H1 (cell line): Measurements from ENCODE around the gene ILF3. TPM values are rescaled to one million over a fixed set of nuclear protein-coding genes. Genes with fewer than 3 reads are reported as not detected.

ENCODE experiments used
- CTCF ChIA-PET: fragments of 300-600 bp; sonication (Branson Sonifier 250); formaldehyde crosslinking; loops from one replicate; lab custom pipeline; 2021; ENCODE audit not compliant: partially characterized antibody; lab: Charles Lee
- POLR2A ChIA-PET: fragments of 300-600 bp; sonication (Branson Sonifier 250); formaldehyde crosslinking; loops from one replicate; lab custom pipeline; 2021; ENCODE audit warnings: inconsistent platforms; ENCODE audit not compliant: partially characterized antibody; lab: Charles Lee
- DNase-seq, 2 experiments: peaks; one replicate each; pipeline versions ENCODE4 v3.0.0 to v3.0.0-alpha.2; 2010 to 2022; ENCODE audit warnings: low spot score in 2 of 2, low read depth in 1 of 2, mixed read lengths in 1 of 2
- FAIRE-seq: peaks from 2 replicates; lab custom pipeline; 2011; peaks lifted over from hg19 to GRCh38; lab: Jason Lieb, UNC
- H2AFZ ChIP-seq: 2 replicates; pipeline ENCODE4 v1.8.1; 2012; ENCODE audit warnings: low read length, inconsistent platforms
- H2AK5ac ChIP-seq: 2 replicates; pipeline ENCODE4 v1.6.1; 2013; ENCODE audit warnings: low read depth, low read length
- H2BK120ac ChIP-seq: replicated peaks from 2 replicates; pipeline ENCODE3; 2013; ENCODE audit warnings: low read depth, low read length, inconsistent platforms
- H2BK12ac ChIP-seq: 2 replicates; pipeline ENCODE4 v1.6.1; 2013; ENCODE audit warnings: low read depth, low read length
- H2BK15ac ChIP-seq: 2 replicates; pipeline ENCODE4 v1.6.1; 2013; ENCODE audit warnings: low read length
- H2BK20ac ChIP-seq: 2 replicates; pipeline ENCODE4 v1.6.1; 2013; ENCODE audit warnings: low read length
- H2BK5ac ChIP-seq: 2 replicates; pipeline ENCODE4 v1.6.1; 2013; ENCODE audit warnings: low read depth, low read length
- H3K14ac ChIP-seq: 2 replicates; pipeline ENCODE4 v1.6.1; 2013; ENCODE audit warnings: inconsistent platforms; ENCODE audit not compliant: insufficient read length
- H3K18ac ChIP-seq: 2 replicates; pipeline ENCODE4 v1.6.1; 2013; ENCODE audit warnings: low read length; ENCODE audit errors: extremely low read depth
- H3K23ac ChIP-seq: 2 replicates; pipeline ENCODE4 v1.6.1; 2013; ENCODE audit warnings: inconsistent platforms; ENCODE audit not compliant: insufficient read length
- H3K23me2 ChIP-seq: 2 replicates; pipeline ENCODE4 v1.6.1; 2013; ENCODE audit warnings: low read depth, low read length
- H3K27ac ChIP-seq: 2 replicates; pipeline ENCODE4 v1.6.1; 2011; ENCODE audit warnings: low read depth, low read length, inconsistent platforms
- H3K27me3 ChIP-seq, 4 experiments: replicated peaks in 1 of 4; 1 replicate in 1 of 4; 2 replicates in 3 of 4; pipeline versions ENCODE4 v1.6.1 to v1.8.1; 2011 to 2013; ENCODE audit warnings: low read length in 3 of 4, mild to moderate bottlenecking in 3 of 4, inconsistent platforms in 2 of 4, mixed read lengths in 2 of 4, moderate library complexity in 1 of 4; ENCODE audit not compliant: control insufficient read depth in 3 of 4, insufficient read depth in 3 of 4; ENCODE audit errors: extremely low read depth in 1 of 4
- H3K36me3 ChIP-seq, 4 experiments: 2 replicates each; pipeline versions ENCODE4 v1.6.1 to v1.8.1; 2011 to 2013; ENCODE audit warnings: mild to moderate bottlenecking in 4 of 4, low read length in 3 of 4, moderate library complexity in 2 of 4, control low read depth in 1 of 4, inconsistent platforms in 1 of 4; ENCODE audit not compliant: insufficient read depth in 4 of 4, control insufficient read depth in 2 of 4
- H3K4ac ChIP-seq: replicated peaks from 2 replicates; pipeline ENCODE3; 2013; ENCODE audit warnings: low read length, low read depth, mixed read lengths, inconsistent platforms; ENCODE audit not compliant: insufficient read length
- H3K4me1 ChIP-seq, 4 experiments: replicated peaks in 1 of 4; 1 replicate in 1 of 4; 2 replicates in 3 of 4; pipeline versions ENCODE4 v1.6.1 to v1.8.1; 2011 to 2013; ENCODE audit warnings: low read length in 3 of 4, inconsistent platforms in 2 of 4, mixed read lengths in 1 of 4; ENCODE audit not compliant: insufficient read depth in 4 of 4, control insufficient read depth in 3 of 4
- H3K4me2 ChIP-seq, 2 experiments: 2 replicates each; pipeline versions ENCODE4 v1.6.1 to v1.8.1; 2011 to 2013; ENCODE audit warnings: low read depth in 2 of 2, low read length in 2 of 2, control low read depth in 1 of 2, inconsistent platforms in 1 of 2, mild to moderate bottlenecking in 1 of 2; ENCODE audit not compliant: insufficient read depth in 1 of 2
- H3K4me3 ChIP-seq, 4 experiments: fragments of 200-600, 300-600 bp in 1 of 4; sonication (generic), shearing (Covaris generic), sonication (Bioruptor Twin) in 1 of 4; 2 replicates each; pipeline versions ENCODE4 v1.5.1 to v1.8.1; 2011 to 2016; ENCODE audit warnings: low read length in 4 of 4, low read depth in 3 of 4, control low read depth in 2 of 4, inconsistent platforms in 2 of 4, mild to moderate bottlenecking in 2 of 4, mixed read lengths in 1 of 4, moderate library complexity in 1 of 4; ENCODE audit not compliant: insufficient read depth in 2 of 4; ENCODE audit errors: extremely low read depth in 1 of 4
- H3K56ac ChIP-seq: replicated peaks from 2 replicates; pipeline ENCODE3; 2013; ENCODE audit warnings: low read depth, mild to moderate bottlenecking, mixed read lengths, low read length, inconsistent platforms; ENCODE audit not compliant: insufficient read length
- H3K79me1 ChIP-seq: 2 replicates; pipeline ENCODE4 v1.6.1; 2013; ENCODE audit warnings: low read depth, low read length, control low read depth
- H3K79me2 ChIP-seq, 2 experiments: 2 replicates each; pipeline versions ENCODE4 v1.6.1 to v1.8.1; 2012 to 2013; ENCODE audit warnings: low read length in 2 of 2, mild to moderate bottlenecking in 2 of 2, inconsistent platforms in 1 of 2; ENCODE audit not compliant: insufficient read depth in 2 of 2, control insufficient read depth in 1 of 2
- H3K9ac ChIP-seq, 4 experiments: replicated peaks in 1 of 4; 1 replicate in 1 of 4; 2 replicates in 3 of 4; pipeline versions ENCODE4 v1.6.1 to v1.8.1; 2011 to 2013; ENCODE audit warnings: low read depth in 3 of 4, low read length in 3 of 4, control low read depth in 2 of 4, mild to moderate bottlenecking in 2 of 4, moderate library complexity in 2 of 4, inconsistent platforms in 1 of 4; ENCODE audit errors: extremely low read depth in 1 of 4
- H3K9me3 ChIP-seq, 2 experiments: 2 replicates each; pipeline versions ENCODE4 v1.6.1 to v1.8.1; 2012 to 2013; ENCODE audit warnings: mild to moderate bottlenecking in 2 of 2, moderate library complexity in 2 of 2, control low read depth in 1 of 2, inconsistent platforms in 1 of 2, low read depth in 1 of 2, low read length in 1 of 2, mixed read lengths in 1 of 2; ENCODE audit not compliant: insufficient read depth in 2 of 2
- H4K20me1 ChIP-seq, 2 experiments: replicated peaks in 1 of 2; 2 replicates each; pipeline versions ENCODE3 to v1.8.1; 2011 to 2013; ENCODE audit warnings: inconsistent platforms in 2 of 2, low read length in 2 of 2, mild to moderate bottlenecking in 1 of 2; ENCODE audit not compliant: insufficient read depth in 2 of 2, control insufficient read depth in 1 of 2
- H4K5ac ChIP-seq: 2 replicates; pipeline ENCODE4 v1.6.1; 2013; ENCODE audit warnings: low read length, low read depth, mixed read lengths, inconsistent platforms; ENCODE audit not compliant: insufficient read length
- H4K8ac ChIP-seq: 2 replicates; pipeline ENCODE4 v1.8.0; 2013; ENCODE audit warnings: mild to moderate bottlenecking, moderate library complexity, low read length, inconsistent platforms; ENCODE audit not compliant: insufficient read depth; ENCODE audit errors: extremely low read depth
- H4K91ac ChIP-seq: replicated peaks from 2 replicates; pipeline ENCODE3; 2013; ENCODE audit warnings: low read length, mixed read lengths, inconsistent platforms; ENCODE audit not compliant: insufficient read length
- CHD2 ChIP-seq: IDR thresholded peaks from 2 replicates; pipeline ENCODE4 v1.6.1; 2012; ENCODE audit warnings: low read length, improper control_type of control experiment
- GABPA ChIP-seq: IDR thresholded peaks from 2 replicates; pipeline ENCODE4 v1.6.1; 2011; ENCODE audit warnings: mild to moderate bottlenecking, low read length, moderate library complexity, borderline replicate concordance; ENCODE audit not compliant: insufficient read depth
- KDM4A ChIP-seq: IDR thresholded peaks from one replicate; pipeline ENCODE4 v1.7.1; 2012; ENCODE audit warnings: low read depth, mild to moderate bottlenecking, moderate library complexity, low read length, inconsistent platforms; ENCODE audit not compliant: severe bottlenecking
- MAX ChIP-seq: IDR thresholded peaks from 2 replicates; pipeline ENCODE4 v1.6.1; 2012; ENCODE audit warnings: inconsistent platforms
- POU5F1 ChIP-seq: IDR thresholded peaks from 2 replicates; pipeline ENCODE4 v1.6.1; 2011; ENCODE audit warnings: low read depth, mild to moderate bottlenecking, low read length, moderate library complexity
- RFX5 ChIP-seq: IDR thresholded peaks from 2 replicates; pipeline ENCODE4 v1.6.1; 2011; ENCODE audit warnings: low read depth, low read length, improper control_type of control experiment, borderline replicate concordance
- TAF1 ChIP-seq: IDR thresholded peaks from 2 replicates; pipeline ENCODE4 v1.6.1; 2011; ENCODE audit warnings: mild to moderate bottlenecking, low read depth, low read length
- TBP ChIP-seq: IDR thresholded peaks from 2 replicates; pipeline ENCODE4 v1.6.1; 2011; ENCODE audit warnings: low read depth, low read length, improper control_type of control experiment
- TEAD4 ChIP-seq: IDR thresholded peaks from 2 replicates; pipeline ENCODE4 v1.6.1; 2012; ENCODE audit warnings: low read depth, low read length, inconsistent platforms, mixed read lengths
- ZNF274 ChIP-seq: IDR thresholded peaks from 2 replicates; pipeline ENCODE4 v1.7.0; 2012; ENCODE audit warnings: low read length, borderline replicate concordance; ENCODE audit errors: extremely low read depth
- WGBS, 2 experiments: shearing (Covaris generic) in 1 of 2; methylation state at CpG; one replicate each; pipeline versions ENCODE4 v1.1.6 to v1.1.7; 2013 to 2015; ENCODE audit warnings: low lambda C conversion rate in 2 of 2, mixed read lengths in 2 of 2, inconsistent platforms in 1 of 2, low coverage in 1 of 2, missing lambda C conversion rate in 1 of 2; ENCODE audit not compliant: insufficient replicate concordance in 2 of 2, insufficient coverage in 1 of 2, insufficient read length in 1 of 2; ENCODE audit errors: extremely low coverage in 1 of 2, missing lambda C conversion rate in 1 of 2; 5-methylcytosine and 5-hydroxymethylcytosine counted together
- polyA plus RNA-seq, 7 experiments: library from polyadenylated mRNA; depleted of rRNA in 3 of 7; stranded (reverse) in 5 of 7; unstranded in 2 of 7; fragments of >200 nt in 5 of 7; fragments of 200-250 nt in 2 of 7; gene quantifications; 1 replicate in 5 of 7; 2 replicates in 1 of 7; 4 replicates in 1 of 7; pipeline versions ENCODE4 v1.2.1 to v1.2.3, GENCODE V29; 2011 to 2013; ENCODE audit warnings: missing spikeins in 2 of 7, mixed read lengths in 2 of 7
- total RNA-seq: library from RNA; stranded (reverse); fragmentation: NEBNext Ultra II Directional; extraction: Animal tissue kit (Norgen Biotek cat#: 25700); gene quantifications from 2 replicates; pipeline ENCODE4 v1.2.1, GENCODE V29; 2021

Gene ILF3
- total and polyA plus RNA-seq, 2 of the 8 experiments (the other 6 are each of a cell fraction or from before 2014, with no cell fraction given), result 291 to 695 TPM

- H2BK15ac ChIP-seq, result no peak overlapping the region
- H3K9ac ChIP-seq, result no peak overlapping the region
- no peaks in the 10 kb centered on the region for H3K79me2 ChIP-seq
- WGBS, 2 experiments, result 88% methylated on average over 21 of the region's 21 CpGs; no CpG with 5 or more reads in 1 of the 2 experiments
- no peak overlapping the region for H3K14ac ChIP-seq
- H4K91ac ChIP-seq, result no peak overlapping the region
- H3K4me3 ChIP-seq, result no peak overlapping the region
- H3K9me3 ChIP-seq, result no peaks in the 10 kb centered on the region
- no peak overlapping the region for H3K4ac ChIP-seq
- H2AK5ac ChIP-seq, result 0 out of 2 replicates have a peak overlapping the region, but pooled peaks have one; percentile 19
- CTCF ChIA-PET, result interaction anchor here (0.6 to 14.2 kb wide), 23 partner anchors 9 to 219 kb away, joined by 3 to 267 read pairs (median 10); partner anchors contain the start of gene SLC44A2
- FAIRE-seq (no peak), DNase-seq (no peak)
- no peak overlapping the region for H2BK120ac ChIP-seq
- no peaks in the 10 kb centered on the region for H3K27me3 ChIP-seq
- H4K8ac ChIP-seq, result no peak overlapping the region
- no peak overlapping the region for H3K23ac ChIP-seq
- peaks cover 5 to 30% (median 12%) of the 10 kb centered on the region in 4 experiments; a peak in 7 of 8 replicates for H3K36me3 ChIP-seq
- H3K56ac ChIP-seq, result no peak overlapping the region
- no peak overlapping the region for H2BK12ac ChIP-seq
- no peak overlapping the region for H2AFZ ChIP-seq
- H4K20me1 ChIP-seq, result peaks cover 0 to 2% of the 10 kb centered on the region in 2 experiments
- H4K5ac ChIP-seq, result no peak overlapping the region
- H3K79me1 ChIP-seq, result no peaks in the 10 kb centered on the region
- no peaks in the 10 kb centered on the region for H3K23me2 ChIP-seq
- no peak overlapping the region for H2BK20ac ChIP-seq
- H3K27ac ChIP-seq, result peak overlapping the region; percentile 26; the same call in 1 of the 2 replicates
- H3K4me2 ChIP-seq, result no peak overlapping the region
- H3K4me1 ChIP-seq, result peaks cover 6 to 17% (median 13%) of the 10 kb centered on the region in 4 experiments
- peak overlapping the region; percentile 60; the same call in 1 of the 2 replicates for H2BK5ac ChIP-seq
- 0 out of 2 replicates have a peak overlapping the region, but pooled peaks have one; percentile 7 for H3K18ac ChIP-seq
- POLR2A ChIA-PET, result interaction anchor here (0.7 to 59.0 kb wide), 20 partner anchors 8 to 202 kb away, joined by 3 to 1874 read pairs (median 8); partner anchors contain the start of genes CDKN2D, DNM2, ILF3 and QTRT1
- TF ChIP-seq KDM4A, result no peak
- no peak for TF ChIP-seq TBP
- no peak for TF ChIP-seq RFX5
- TF ChIP-seq POU5F1, result no peak
- no peak for TF ChIP-seq GABPA
- no peak for TF ChIP-seq MAX
- TF ChIP-seq TAF1, result no peak
- TF ChIP-seq CHD2, result no peak
- no peak for TF ChIP-seq ZNF274
- no peak for TF ChIP-seq TEAD4
Observed at GRCh38 chr19:10643172-10643967, 10.8 kb upstream of the ILF3 start.
